Karpas-422 (cell line): ENCODE data around the gene HCFC2. TPM values are rescaled to one million over a fixed set of nuclear protein-coding genes. Genes with fewer than 3 reads are reported as not detected.
"Not testable (repeated sequence)": the region's sequence is repeated elsewhere in the genome, so short reads cannot be mapped to it uniquely, and the experiment has no call there.

Experiments used
- DNase-seq: peaks from one replicate; pipeline ENCODE4 v3.0.0-alpha.2; 2015
- H2AFZ ChIP-seq: fragments of 200-600 bp; sonication (generic); 2 replicates; pipeline ENCODE4 v1.6.1; 2014; ENCODE audit warnings: antibody characterized with exemption, low read length, mixed read lengths
- H3K27ac ChIP-seq: fragments of 200-600 bp; sonication (generic); 2 replicates; pipeline ENCODE4 v1.5.1; 2014; ENCODE audit warnings: mild to moderate bottlenecking, low read length, moderate library complexity
- H3K27me3 ChIP-seq: fragments of 200-600 bp; sonication (generic); 2 replicates; pipeline ENCODE4 v1.6.1; 2014; ENCODE audit warnings: low read length, mixed read lengths
- H3K36me3 ChIP-seq: fragments of 200-600 bp; sonication (generic); 2 replicates; pipeline ENCODE4 v1.6.1; 2014; ENCODE audit warnings: low read length, mixed read lengths; ENCODE audit not compliant: insufficient read depth
- H3K4me1 ChIP-seq: fragments of 200-600 bp; sonication (generic); 2 replicates; pipeline ENCODE4 v1.6.1; 2014; ENCODE audit warnings: mild to moderate bottlenecking, low read length, mixed read lengths
- H3K4me2 ChIP-seq: fragments of 200-600 bp; sonication (generic); 2 replicates; pipeline ENCODE4 v1.6.1; 2014; ENCODE audit warnings: low read length, low read depth, mild to moderate bottlenecking; ENCODE audit not compliant: poor library complexity, severe bottlenecking
- H3K4me3 ChIP-seq: fragments of 200-600 bp; sonication (generic); 2 replicates; pipeline ENCODE4 v1.5.1; 2014; ENCODE audit warnings: mild to moderate bottlenecking, antibody characterized with exemption, low read length, mixed read lengths
- H3K79me2 ChIP-seq: fragments of 200-600 bp; sonication (generic); 2 replicates; pipeline ENCODE4 v1.6.1; 2014; ENCODE audit warnings: mild to moderate bottlenecking, low read length, mixed read lengths
- H3K9ac ChIP-seq: fragments of 200-600 bp; sonication (generic); 2 replicates; pipeline ENCODE4 v1.6.0; 2014; ENCODE audit warnings: low read length
- H3K9me2 ChIP-seq: fragments of 200-600 bp; sonication (generic), shearing (Covaris generic); replicated peaks from 2 replicates; pipeline ENCODE4 v1.6.0; 2014; ENCODE audit warnings: mild to moderate bottlenecking, low read length, moderate library complexity; ENCODE audit not compliant: insufficient read depth
- H3K9me3 ChIP-seq: fragments of 300-700, 200-600 bp; sonication (generic); 2 replicates; pipeline ENCODE4 v1.6.1; 2014; ENCODE audit warnings: low read length, mixed read lengths
- H4K20me1 ChIP-seq: fragments of 200-600 bp; sonication (generic); 2 replicates; pipeline ENCODE4 v1.6.1; 2014; ENCODE audit warnings: mild to moderate bottlenecking, antibody characterized with exemption, low read length, low read depth; ENCODE audit not compliant: insufficient read depth
- total RNA-seq: library from RNA; depleted of rRNA; stranded (reverse); fragments of >200 nt; shearing (Covaris generic); gene quantifications from 2 replicates; pipeline ENCODE4 v1.2.3, GENCODE V29; 2014; ENCODE audit warnings: low replicate concordance

HCFC2 gene
- total RNA-seq, 1 experiment from 2014 or later, result 17.2 TPM

GRCh38 chr12:104036143-104036542, 28.2 kb upstream of the HCFC2 start:
- H3K4me3 ChIP-seq, DNase-seq, H3K36me3 ChIP-seq, H3K9me2 ChIP-seq, H3K79me2 ChIP-seq, H3K4me2 ChIP-seq, H4K20me1 ChIP-seq, H3K4me1 ChIP-seq, H3K27ac ChIP-seq, H2AFZ ChIP-seq, H3K9me3 ChIP-seq, H3K27me3 ChIP-seq, H3K9ac ChIP-seq: not testable (repeated sequence)

- not testable (repeated sequence) for DNase-seq, H3K27me3 ChIP-seq, H3K4me1 ChIP-seq, H3K36me3 ChIP-seq, H3K9me3 ChIP-seq, H3K4me2 ChIP-seq, H3K79me2 ChIP-seq, H4K20me1 ChIP-seq, H3K4me3 ChIP-seq, H3K27ac ChIP-seq, H3K9me2 ChIP-seq, H2AFZ ChIP-seq, H3K9ac ChIP-seq
Observed at GRCh38 chr12:104039769-104040168, 24.6 kb upstream of the HCFC2 start.

GRCh38 chr12:104042580-104042979, 21.8 kb upstream of the HCFC2 start:
- Histone ChIP-seq H2AFZ (no peak overlapping the region), H3K9me2 (no peaks in the 10 kb centered on the region), H3K9me3 (no peaks in the 10 kb centered on the region), H3K27ac (no peak overlapping the region), H3K27me3 (no peaks in the 10 kb centered on the region), H3K9ac (no peak overlapping the region), H3K4me3 (no peak overlapping the region), H4K20me1 (no peaks in the 10 kb centered on the region), H3K4me1 (no peaks in the 10 kb centered on the region), H3K36me3 (no peaks in the 10 kb centered on the region), H3K4me2 (no peak overlapping the region), H3K79me2 (no peaks in the 10 kb centered on the region)
- no peak for DNase-seq

- Histone ChIP-seq H3K4me2 (no peak overlapping the region), H3K4me1 (no peaks in the 10 kb centered on the region), H3K4me3 (no peak overlapping the region), H2AFZ (no peak overlapping the region), H3K36me3 (no peaks in the 10 kb centered on the region), H3K9me2 (no peaks in the 10 kb centered on the region), H3K79me2 (no peaks in the 10 kb centered on the region), H3K9ac (no peak overlapping the region), H3K27me3 (no peaks in the 10 kb centered on the region), H4K20me1 (no peaks in the 10 kb centered on the region), H3K27ac (no peak overlapping the region), H3K9me3 (no peaks in the 10 kb centered on the region)
- DNase-seq, result no peak
Observed at GRCh38 chr12:104044158-104044557, 20.2 kb upstream of the HCFC2 start.

GRCh38 chr12:104046306-104046705, 18.0 kb upstream of the HCFC2 start:
- no peaks in the 10 kb centered on the region for H3K27me3 ChIP-seq
- H3K9ac ChIP-seq, result no peak overlapping the region
- H3K36me3 ChIP-seq, result no peaks in the 10 kb centered on the region
- no peaks in the 10 kb centered on the region for H3K4me1 ChIP-seq
- no peak overlapping the region for H3K27ac ChIP-seq
- no peak overlapping the region for H3K4me3 ChIP-seq
- H4K20me1 ChIP-seq, result no peaks in the 10 kb centered on the region
- DNase-seq, result no peak
- no peak overlapping the region for H2AFZ ChIP-seq
- H3K79me2 ChIP-seq, result no peaks in the 10 kb centered on the region
- H3K9me3 ChIP-seq, result no peaks in the 10 kb centered on the region
- no peak overlapping the region for H3K4me2 ChIP-seq
- H3K9me2 ChIP-seq, result no peaks in the 10 kb centered on the region

GRCh38 chr12:104048162-104048561, 16.2 kb upstream of the HCFC2 start:
- Histone ChIP-seq H3K36me3 (no peaks in the 10 kb centered on the region), H4K20me1 (no peaks in the 10 kb centered on the region), H3K4me1 (no peaks in the 10 kb centered on the region), H2AFZ (no peak overlapping the region), H3K4me2 (no peak overlapping the region), H3K9ac (no peak overlapping the region), H3K9me3 (no peaks in the 10 kb centered on the region), H3K27me3 (no peaks in the 10 kb centered on the region), H3K79me2 (no peaks in the 10 kb centered on the region), H3K9me2 (no peaks in the 10 kb centered on the region), H3K27ac (no peak overlapping the region), H3K4me3 (no peak overlapping the region)
- DNase-seq, result no peak

- Histone ChIP-seq H3K9me3 (no peaks in the 10 kb centered on the region), H3K4me3 (no peak overlapping the region), H3K36me3 (no peaks in the 10 kb centered on the region), H3K9ac (no peak overlapping the region), H3K27me3 (no peaks in the 10 kb centered on the region), H3K9me2 (no peaks in the 10 kb centered on the region), H4K20me1 (no peaks in the 10 kb centered on the region), H2AFZ (no peak overlapping the region), H3K27ac (no peak overlapping the region), H3K4me1 (no peaks in the 10 kb centered on the region), H3K79me2 (no peaks in the 10 kb centered on the region), H3K4me2 (no peak overlapping the region)
- DNase-seq, result no peak
Observed at GRCh38 chr12:104048811-104049210, 15.5 kb upstream of the HCFC2 start.

GRCh38 chr12:104049278-104049902, 14.9 kb upstream of the HCFC2 start:
- H3K4me3 ChIP-seq, result no peak overlapping the region
- H3K4me1 ChIP-seq, result no peaks in the 10 kb centered on the region
- no peak overlapping the region for H2AFZ ChIP-seq
- no peak for DNase-seq
- no peaks in the 10 kb centered on the region for H3K36me3 ChIP-seq
- no peaks in the 10 kb centered on the region for H3K9me3 ChIP-seq
- H3K9me2 ChIP-seq, result no peaks in the 10 kb centered on the region
- no peak overlapping the region for H3K9ac ChIP-seq
- H3K79me2 ChIP-seq, result no peaks in the 10 kb centered on the region
- H4K20me1 ChIP-seq, result no peaks in the 10 kb centered on the region
- no peaks in the 10 kb centered on the region for H3K27me3 ChIP-seq
- H3K4me2 ChIP-seq, result no peak overlapping the region
- H3K27ac ChIP-seq, result no peak overlapping the region

GRCh38 chr12:104049903-104050356, 14.4 kb upstream of the HCFC2 start, which contains the start of gene GLT8D2:
TSS of gene GLT8D2 (minus strand) at chr12:104050187. CDS start at chr12:104019648, 30,539 bp downstream.
- no peak for DNase-seq
- H3K9ac ChIP-seq, result no peak within 1 kb of the TSS
- no peak within 1 kb of the TSS for H3K4me3 ChIP-seq
- no peak within 1 kb of the TSS for H3K4me2 ChIP-seq
- no peaks in the 10 kb centered on the region for H3K4me1 ChIP-seq
- H3K27ac ChIP-seq, result no peak within 1 kb of the TSS
- H3K79me2 ChIP-seq, result no peaks in the 10 kb centered on the region
- H3K27me3 ChIP-seq, result no peaks in the 10 kb centered on the region
- no peaks in the 10 kb centered on the region for H3K36me3 ChIP-seq
- H3K9me2 ChIP-seq, result no peaks in the 10 kb centered on the region
- H3K9me3 ChIP-seq, result no peaks in the 10 kb centered on the region
- H4K20me1 ChIP-seq, result no peaks in the 10 kb centered on the region
- H2AFZ ChIP-seq, result no peak within 1 kb of the TSS
